Measurements from ENCODE around the gene CTCF. TPM values are rescaled to one million over a fixed set of nuclear protein-coding genes. Genes with fewer than 3 reads are reported as not detected.
A peak's percentile ranks its signal among the peaks of the same experiment; 100 is the strongest.

The CTCF gene
- total RNA-seq, 1 donor from 2014 or later = 45.0 TPM

GRCh38 chr16:67518676-67519075 lies 43.6 kb upstream of the CTCF start:
- Histone ChIP-seq H3K36me3 (ENCODE audit: control insufficient read depth, insufficient read depth, low read length) (no peaks in the 10 kb centered on the region), H3K27me3 (ENCODE audit: control insufficient read depth, insufficient read depth, low read length) (no peaks in the 10 kb centered on the region), H3K4me3 (ENCODE audit: low read depth, low read length) (no peak overlapping the region)
- TF ChIP-seq CTCF (IDR thresholded peaks at IDR 0.05; ENCODE audit: insufficient read depth, low read length, poor library complexity, severe bottlenecking) = no peak
- DNase-seq (ENCODE audit: low read depth) = no peak

DNA sequence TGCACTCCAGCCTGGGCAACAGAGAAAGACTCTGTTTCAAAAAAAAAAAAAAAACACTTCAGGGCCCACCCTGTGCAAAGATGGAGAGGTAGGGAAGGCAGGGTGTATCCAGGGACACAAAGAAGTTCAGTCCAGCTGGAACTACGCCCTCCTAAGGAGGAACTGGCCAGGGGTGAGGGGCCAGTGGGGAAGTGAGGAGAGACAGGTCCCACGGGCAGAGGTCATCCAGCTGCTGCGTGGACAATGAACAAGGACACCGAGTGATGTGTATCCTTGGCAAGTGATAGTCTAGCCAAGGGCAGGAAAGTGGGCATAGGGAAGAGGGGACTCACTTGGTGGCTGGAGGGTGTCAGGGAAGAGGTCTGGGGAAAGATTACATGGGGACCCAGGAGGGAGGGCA lies 43.1 kb upstream of the CTCF start:
- TF ChIP-seq CTCF (IDR thresholded peaks at IDR 0.05; ENCODE audit: insufficient read depth, low read length, poor library complexity, severe bottlenecking) = no peak
- no peak overlapping the region for H3K4me3 ChIP-seq (ENCODE audit: low read depth, low read length)
- no peaks in the 10 kb centered on the region for H3K36me3 ChIP-seq (ENCODE audit: control insufficient read depth, insufficient read depth, low read length)
- DNase-seq (ENCODE audit: low read depth) = no peak
- no peaks in the 10 kb centered on the region for H3K27me3 ChIP-seq (ENCODE audit: control insufficient read depth, insufficient read depth, low read length)

DNA sequence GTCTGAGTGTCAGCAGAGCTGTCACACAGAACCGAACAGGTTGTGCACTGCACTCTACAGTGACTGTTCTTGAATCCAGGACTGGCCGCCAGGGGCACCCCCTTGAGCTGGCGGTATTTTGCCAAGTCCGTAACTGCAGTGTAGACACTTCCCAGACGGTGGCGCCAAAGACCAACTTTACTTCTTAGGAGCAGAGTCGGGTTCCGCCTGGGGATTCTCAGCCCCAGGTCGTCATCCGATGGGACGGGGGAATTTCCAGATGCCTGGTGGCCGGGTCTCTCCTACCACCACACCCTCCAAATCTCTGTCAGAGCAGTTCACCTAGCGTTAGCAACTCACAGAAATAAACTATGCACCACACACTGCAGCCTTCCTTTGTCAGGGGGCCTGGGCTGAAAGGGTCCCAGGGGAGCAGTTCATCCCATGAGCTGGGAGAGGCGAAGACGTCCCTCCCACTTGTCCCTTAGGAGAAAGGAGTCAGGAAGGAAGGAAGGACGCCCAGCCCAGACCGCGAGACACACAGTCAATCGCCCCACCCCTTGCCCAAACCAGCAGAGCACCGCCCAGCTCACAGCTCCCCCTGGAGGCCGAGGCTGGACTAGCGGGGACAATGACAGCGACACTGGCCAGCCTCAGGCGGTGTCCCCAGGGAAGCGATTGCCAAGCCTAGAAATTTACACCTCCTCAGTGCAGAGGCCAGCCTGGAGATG lies 41.1 kb upstream of the CTCF start:
- peak overlapping the region; percentile 39 for H3K4me3 ChIP-seq (ENCODE audit: low read depth, low read length)
- peak; percentile 99 for TF ChIP-seq CTCF (IDR thresholded peaks at IDR 0.05; ENCODE audit: insufficient read depth, low read length, poor library complexity, severe bottlenecking)
- H3K27me3 ChIP-seq (ENCODE audit: control insufficient read depth, insufficient read depth, low read length) = no peaks in the 10 kb centered on the region
- no peaks in the 10 kb centered on the region for H3K36me3 ChIP-seq (ENCODE audit: control insufficient read depth, insufficient read depth, low read length)
- DNase-seq (ENCODE audit: low read depth) = peak; percentile 84

- Histone ChIP-seq H3K36me3 (ENCODE audit: control insufficient read depth, insufficient read depth, low read length) (no peaks in the 10 kb centered on the region), H3K27me3 (ENCODE audit: control insufficient read depth, insufficient read depth, low read length) (no peaks in the 10 kb centered on the region), H3K4me3 (ENCODE audit: low read depth, low read length) (no peak overlapping the region)
- peak; percentile 14 for TF ChIP-seq CTCF (IDR thresholded peaks at IDR 0.05; ENCODE audit: insufficient read depth, low read length, poor library complexity, severe bottlenecking)
- no peak for DNase-seq (ENCODE audit: low read depth)
Observed at GRCh38 chr16:67525176-67525860, 37.0 kb upstream of the CTCF start.

DNA sequence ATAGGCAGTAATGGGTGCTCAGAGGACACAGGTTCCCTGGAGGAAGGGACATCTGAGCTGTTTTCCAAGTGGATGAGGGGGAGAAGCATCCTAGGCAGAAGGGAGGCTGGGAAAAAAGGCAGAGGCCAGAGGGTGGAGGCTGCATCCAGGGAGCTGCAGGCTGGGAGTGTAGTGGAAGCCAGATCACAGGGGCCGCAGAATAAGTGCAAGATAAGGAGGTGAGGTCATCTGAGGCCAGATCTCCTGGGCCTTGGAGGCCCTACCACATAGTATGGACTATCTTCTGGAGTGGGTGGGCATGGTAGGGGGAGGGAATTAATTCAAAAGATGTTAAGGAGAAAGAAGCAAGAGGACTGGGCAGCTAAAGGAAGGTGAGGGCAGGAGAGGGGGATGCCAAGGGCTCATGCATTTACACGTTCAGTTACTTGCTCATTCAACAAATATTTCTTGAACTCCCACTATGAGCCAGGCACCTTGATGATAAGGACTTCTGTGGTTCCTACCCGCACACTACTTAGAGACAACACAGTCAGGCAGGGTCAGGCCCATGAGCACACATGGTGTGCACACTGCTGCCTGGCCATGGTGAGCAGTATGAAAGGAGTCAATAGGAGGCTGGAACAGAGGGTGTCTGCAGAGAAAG lies 36.1 kb upstream of the CTCF start:
- Histone ChIP-seq H3K36me3 (ENCODE audit: control insufficient read depth, insufficient read depth, low read length) (no peaks in the 10 kb centered on the region), H3K4me3 (ENCODE audit: low read depth, low read length) (no peak overlapping the region), H3K27me3 (ENCODE audit: control insufficient read depth, insufficient read depth, low read length) (no peaks in the 10 kb centered on the region)
- no peak for DNase-seq (ENCODE audit: low read depth)
- TF ChIP-seq CTCF (IDR thresholded peaks at IDR 0.05; ENCODE audit: insufficient read depth, low read length, poor library complexity, severe bottlenecking) = no peak

Measured in kidney epithelial cell (primary cell).